C1 segment of cervical spinal cord (tissue), 14 donors: ENCODE results near the gene BABAM2.

Source experiments
- DNase-seq, 14 donors: peaks; one replicate each; lab custom pipeline; 2025; lab: John Stamatoyannopoulos, UW

Gene BABAM2

GRCh38 chr2:28374331-28374730 lies 483.8 kb downstream of the BABAM2 start:
- DNase-seq: no peak

GRCh38 chr2:28375236-28375635 lies 484.7 kb downstream of the BABAM2 start:
- DNase-seq: no peak

- DNase-seq: no peak
These were observed 485.5 kb downstream of the BABAM2 start for GRCh38 chr2:28375742-28376631.

GRCh38 chr2:28377195-28377816 lies 486.8 kb downstream of the BABAM2 start:
- DNase-seq: no peak

GRCh38 chr2:28377984-28378678 lies 487.6 kb downstream of the BABAM2 start:
- DNase-seq: peak in 1 of 14 donors; percentile 42

GRCh38 chr2:28378679-28379584 lies 488.4 kb downstream of the BABAM2 start:
- DNase-seq: no peak

GRCh38 chr2:28380219-28380618 lies 489.7 kb downstream of the BABAM2 start:
- no peak for DNase-seq

GRCh38 chr2:28381225-28382180 lies 491.0 kb downstream of the BABAM2 start:
- no peak for DNase-seq

GRCh38 chr2:28382755-28383154 lies 492.2 kb downstream of the BABAM2 start:
- no peak for DNase-seq

GRCh38 chr2:28387082-28387960 lies 496.8 kb downstream of the BABAM2 start:
- DNase-seq: no peak
